Skeletal muscle tissue (tissue), 4 donors: ENCODE results near the gene GPR62. TPM values are rescaled to one million over a fixed set of nuclear protein-coding genes. Genes with fewer than 3 reads are reported as not detected.

Source experiments
- H3K27ac ChIP-seq: one replicate; pipeline ENCODE4 v1.7.0; 2013; ENCODE audit warnings: mild to moderate bottlenecking, low read depth, low read length, inconsistent platforms
- H3K27me3 ChIP-seq, 3 donors: one replicate each; pipeline ENCODE4 v1.7.0; 2013; ENCODE audit warnings: low read length in 3 of 3; ENCODE audit not compliant: control insufficient read depth in 3 of 3, insufficient read depth in 3 of 3
- H3K36me3 ChIP-seq, 3 donors: one replicate each; pipeline ENCODE4 v1.7.0; 2013; ENCODE audit warnings: low read length in 3 of 3; ENCODE audit not compliant: control insufficient read depth in 3 of 3, insufficient read depth in 3 of 3
- H3K4me1 ChIP-seq, 3 donors: one replicate each; pipeline ENCODE4 v1.7.0; 2013; ENCODE audit warnings: low read length in 3 of 3, mild to moderate bottlenecking in 3 of 3; ENCODE audit not compliant: control insufficient read depth in 3 of 3, insufficient read depth in 3 of 3
- H3K4me3 ChIP-seq, 3 donors: one replicate each; pipeline ENCODE4 v1.7.0; 2013; ENCODE audit warnings: low read length in 3 of 3
- H3K9ac ChIP-seq, 3 donors: one replicate each; pipeline ENCODE4 v1.7.0; 2013; ENCODE audit warnings: low read length in 3 of 3, mild to moderate bottlenecking in 3 of 3, moderate library complexity in 2 of 3, low read depth in 1 of 3
- H3K9me3 ChIP-seq, 3 donors: one replicate each; pipeline ENCODE4 v1.7.0; 2013; ENCODE audit warnings: low read length in 3 of 3; ENCODE audit not compliant: control insufficient read depth in 3 of 3
- total RNA-seq: library from RNA; depleted of rRNA; stranded (reverse); fragments of >200 nt; gene quantifications from one replicate; pipeline ENCODE4 v1.2.3, GENCODE V29; 2014
- donor health status: Osteomylitis.

Gene GPR62
- total RNA-seq, 1 donor from 2014 or later = 0.52 TPM

- H3K27me3 ChIP-seq = no peaks in the 10 kb centered on the region
- H3K9me3 ChIP-seq = no peaks in the 10 kb centered on the region
- H3K9ac ChIP-seq = peak overlapping the region in 1 of 3 donors; percentile 27
- H3K36me3 ChIP-seq = peaks cover 39 to 48% (median 46%) of the 10 kb centered on the region in 3 donors
- peaks cover 23 to 31% (median 26%) of the 10 kb centered on the region in 3 donors for H3K4me1 ChIP-seq
- H3K4me3 ChIP-seq = no peak overlapping the region
- H3K27ac ChIP-seq = no peak overlapping the region
These were observed 16.3 kb upstream of the GPR62 start for GRCh38 chr3:51938780-51939425.

- Histone ChIP-seq H3K9ac (peak overlapping the region; percentile 76 to 92 (median 89)), H3K27me3 (no peaks in the 10 kb centered on the region), H3K9me3 (no peaks in the 10 kb centered on the region), H3K36me3 (peaks cover 26 to 44% (median 41%) of the 10 kb centered on the region in 3 donors), H3K4me1 (peaks cover 23 to 31% (median 26%) of the 10 kb centered on the region in 3 donors), H3K27ac (peak overlapping the region; percentile 79), H3K4me3 (peak overlapping the region; percentile 76 to 87 (median 84))
These were observed 14.3 kb upstream of the GPR62 start for GRCh38 chr3:51940648-51941462.

- Histone ChIP-seq H3K9ac (peak overlapping the region; percentile 76 to 92 (median 89)), H3K4me1 (peaks cover 23 to 31% (median 26%) of the 10 kb centered on the region in 3 donors), H3K4me3 (peak overlapping the region; percentile 76 to 87 (median 84)), H3K36me3 (peaks cover 26 to 42% (median 38%) of the 10 kb centered on the region in 3 donors), H3K27me3 (no peaks in the 10 kb centered on the region), H3K9me3 (no peaks in the 10 kb centered on the region), H3K27ac (peak overlapping the region; percentile 79)
These were observed 13.8 kb upstream of the GPR62 start for GRCh38 chr3:51941463-51941797.

- Histone ChIP-seq H3K36me3 (peaks cover 25 to 37% (median 33%) of the 10 kb centered on the region in 3 donors), H3K9ac (peak within 1 kb of the TSS; percentile 89 to 98 (median 97)), H3K9me3 (no peaks in the 10 kb centered on the region), H3K27ac (peak within 1 kb of the TSS; percentile 97), H3K4me3 (peak within 1 kb of the TSS; percentile 87 to 92 (median 88)), H3K4me1 (peaks cover 23 to 31% (median 26%) of the 10 kb centered on the region in 3 donors), H3K27me3 (no peaks in the 10 kb centered on the region)
These were observed 13.2 kb upstream of the GPR62 start, which contains the start of the genes PARP3 and RRP9 for GRCh38 chr3:51941798-51942602. Gene PARP3, plus strand, starts transcription at chr3:51942363. Its CDS starts 993 bp downstream, at chr3:51943356. Gene RRP9, minus strand, starts transcription at chr3:51941904. Its CDS starts 37 bp downstream, at chr3:51941867.

- no peaks in the 10 kb centered on the region for H3K27me3 ChIP-seq
- H3K9me3 ChIP-seq = no peaks in the 10 kb centered on the region
- peak overlapping the region; percentile 87 to 92 (median 88) for H3K4me3 ChIP-seq
- peak overlapping the region; percentile 88 to 98 (median 97) for H3K9ac ChIP-seq
- H3K4me1 ChIP-seq = peaks cover 23 to 31% (median 26%) of the 10 kb centered on the region in 3 donors
- H3K36me3 ChIP-seq = peaks cover 21 to 31% (median 27%) of the 10 kb centered on the region in 3 donors
- peak overlapping the region; percentile 97 for H3K27ac ChIP-seq
These were observed 12.4 kb upstream of the GPR62 start for GRCh38 chr3:51942603-51943450.

GRCh38 chr3:51943451-51944391, 11.5 kb upstream of the GPR62 start:
- Histone ChIP-seq H3K9me3 (no peaks in the 10 kb centered on the region), H3K9ac (peak overlapping the region in 2 of 3 donors; percentile 97 to 98), H3K27me3 (no peaks in the 10 kb centered on the region), H3K4me3 (peak overlapping the region in 2 of 3 donors; percentile 88 to 92), H3K27ac (peak overlapping the region; percentile 97), H3K4me1 (peaks cover 23 to 31% (median 26%) of the 10 kb centered on the region in 3 donors), H3K36me3 (peaks cover 23 to 29% (median 24%) of the 10 kb centered on the region in 3 donors)

- no peak overlapping the region for H3K27ac ChIP-seq
- no peaks in the 10 kb centered on the region for H3K27me3 ChIP-seq
- no peaks in the 10 kb centered on the region for H3K9me3 ChIP-seq
- peaks cover 23 to 31% (median 26%) of the 10 kb centered on the region in 3 donors for H3K4me1 ChIP-seq
- H3K36me3 ChIP-seq = peaks cover 23 to 31% (median 31%) of the 10 kb centered on the region in 3 donors
- H3K4me3 ChIP-seq = no peak overlapping the region
- H3K9ac ChIP-seq = no peak overlapping the region
These were observed 10.6 kb upstream of the GPR62 start for GRCh38 chr3:51944451-51945021.
